Activated T-helper 2 cell treated with anti-CD3 and anti-CD28 coated beads, Interferon-gamma antibody, Interleukin-2, Interleukin-4, amounts not matched to agents 10 μg/mL and 5 μg/mL and 100 μg/mL, durations not matched to agents 14 hours and 24 hours and 36 hours (primary cell): ENCODE results near the gene FYN. TPM values are rescaled to one million over a fixed set of nuclear protein-coding genes. Genes with fewer than 3 reads are reported as not detected.

ENCODE experiments used
- DNase-seq: peaks from one replicate; pipeline ENCODE4 v3.0.0; 2021; ENCODE audit warnings: low spot score
- H3K27ac Mint-ChIP-seq: one replicate; pipeline ENCODE4 v1.8.0; 2021; ENCODE audit warnings: mixed read lengths
- H3K27me3 Mint-ChIP-seq: one replicate; pipeline ENCODE4 v1.8.0; 2021; ENCODE audit warnings: low read depth, mixed read lengths
- H3K36me3 Mint-ChIP-seq: one replicate; pipeline ENCODE4 v1.8.0; 2021; ENCODE audit warnings: low read depth, mixed read lengths
- H3K4me1 Mint-ChIP-seq: one replicate; pipeline ENCODE4 v1.8.0; 2021; ENCODE audit warnings: low read depth, mixed read lengths
- H3K4me3 Mint-ChIP-seq: one replicate; pipeline ENCODE4 v1.8.0; 2021; ENCODE audit warnings: low read depth, mild to moderate bottlenecking, moderate library complexity, mixed read lengths
- H3K9me3 Mint-ChIP-seq: one replicate; pipeline ENCODE4 v1.8.0; 2021; ENCODE audit warnings: mixed read lengths
- intact Hi-C: fragments of 100-400 bp; cut with micrococcal nuclease; formaldehyde crosslinking; loops from one replicate; pipeline ENCODE4 v1.15.1; 2023
- total RNA-seq: library from RNA; stranded (reverse); gene quantifications from 2 replicates; pipeline ENCODE4 v1.2.3, GENCODE V29; 2022

The FYN gene
- total RNA-seq, 1 donor from 2014 or later = 359 TPM

DNA sequence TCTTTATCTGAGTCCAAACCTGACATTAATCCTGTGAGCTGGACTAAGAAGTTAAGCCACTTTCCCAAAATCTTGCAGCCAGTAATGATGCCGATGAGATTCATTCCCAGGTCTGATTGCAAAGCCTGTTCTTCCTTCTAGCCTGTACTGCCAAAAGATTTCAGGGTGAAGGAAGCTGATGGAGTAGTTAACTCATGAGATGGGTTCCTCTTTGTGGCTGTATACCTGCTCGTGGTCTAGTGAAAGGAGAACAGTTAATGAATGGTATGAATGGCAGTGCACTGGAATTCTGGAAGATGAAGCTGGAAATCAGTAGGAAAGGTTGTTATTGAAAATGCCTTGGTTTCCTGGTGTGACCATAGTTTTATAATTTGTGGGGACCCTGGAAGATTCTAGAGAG lies 112.0 kb downstream of the FYN start:
- Mint-ChIP-seq H3K9me3 (no peaks in the 10 kb centered on the region), H3K36me3 (peaks cover 75% of the 10 kb centered on the region), H3K4me1 (peaks cover 87% of the 10 kb centered on the region), H3K27me3 (no peaks in the 10 kb centered on the region), H3K27ac (peak overlapping the region; percentile 97), H3K4me3 (peak overlapping the region; percentile 53)
- no peak for DNase-seq
- intact Hi-C loops = loop anchor here (2.0 to 5.0 kb wide), 6 partner anchors 34 to 279 kb away; partner anchors contain the start of gene REV3L

DNA sequence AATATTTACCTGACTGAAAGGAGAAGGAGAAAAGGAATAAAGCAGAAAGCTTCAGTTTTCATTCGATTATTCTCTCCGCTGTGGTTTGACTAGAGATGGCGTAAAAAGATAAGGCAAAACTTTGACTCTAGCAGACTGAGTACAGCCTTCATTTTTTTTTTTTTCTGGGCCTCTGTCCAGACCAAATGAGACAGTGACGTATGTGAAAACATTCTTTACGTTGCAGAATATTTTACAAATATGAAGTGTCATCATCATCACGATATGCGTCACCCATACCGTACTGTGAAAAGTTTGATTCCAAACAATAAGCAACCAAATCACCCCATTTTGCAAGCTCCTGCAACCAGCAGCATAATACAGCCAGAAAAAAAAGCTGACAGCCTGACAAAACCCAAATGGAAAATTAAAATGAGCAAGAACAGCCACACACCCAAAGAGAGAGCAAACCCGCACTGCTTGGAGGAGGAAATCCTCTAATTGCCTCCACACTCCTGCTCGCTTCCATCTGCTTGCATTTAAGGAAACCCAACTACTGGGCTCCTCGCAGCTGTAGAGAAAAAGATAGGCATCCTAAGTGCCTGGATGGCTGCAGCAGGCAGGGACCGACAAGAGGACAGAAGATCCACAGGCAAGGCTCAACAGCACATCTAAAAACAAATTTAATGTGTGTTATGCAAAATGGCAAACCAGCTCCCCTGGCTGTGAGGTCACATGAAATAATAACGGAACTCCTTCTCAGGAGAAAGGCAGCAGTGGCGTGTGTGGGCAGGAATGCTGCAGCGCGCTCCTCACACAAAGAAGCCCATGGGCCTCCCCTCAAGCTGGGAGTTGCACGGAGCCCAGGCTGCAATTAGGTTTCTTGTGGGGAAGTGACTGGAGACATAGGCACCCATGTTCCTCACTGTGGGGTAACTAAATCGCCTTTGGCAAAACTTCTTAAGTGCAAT lies 113.1 kb downstream of the FYN start:
- intact Hi-C loops = loop anchor here (1.0 to 5.0 kb wide), 9 partner anchors 9 to 278 kb away; partner anchors contain the start of gene REV3L
- peaks cover 74% of the 10 kb centered on the region for H3K36me3 Mint-ChIP-seq
- H3K4me3 Mint-ChIP-seq = peak overlapping the region; percentile 75
- H3K27ac Mint-ChIP-seq = peak overlapping the region; percentile 97
- no peaks in the 10 kb centered on the region for H3K27me3 Mint-ChIP-seq
- H3K4me1 Mint-ChIP-seq = peaks cover 82% of the 10 kb centered on the region
- DNase-seq = no peak
- H3K9me3 Mint-ChIP-seq = no peaks in the 10 kb centered on the region

GRCh38 chr6:111759331-111759835 lies 113.9 kb downstream of the FYN start:
- Mint-ChIP-seq H3K27ac (peak overlapping the region; percentile 97), H3K9me3 (no peaks in the 10 kb centered on the region), H3K36me3 (peaks cover 72% of the 10 kb centered on the region), H3K27me3 (no peaks in the 10 kb centered on the region), H3K4me3 (peak overlapping the region; percentile 75), H3K4me1 (peaks cover 80% of the 10 kb centered on the region)
- intact Hi-C loops = loop anchor here (1.0 to 5.0 kb wide), 3 partner anchors 8 to 79 kb away; no protein-coding TSS in a partner anchor
- peak; percentile 34 for DNase-seq

DNA sequence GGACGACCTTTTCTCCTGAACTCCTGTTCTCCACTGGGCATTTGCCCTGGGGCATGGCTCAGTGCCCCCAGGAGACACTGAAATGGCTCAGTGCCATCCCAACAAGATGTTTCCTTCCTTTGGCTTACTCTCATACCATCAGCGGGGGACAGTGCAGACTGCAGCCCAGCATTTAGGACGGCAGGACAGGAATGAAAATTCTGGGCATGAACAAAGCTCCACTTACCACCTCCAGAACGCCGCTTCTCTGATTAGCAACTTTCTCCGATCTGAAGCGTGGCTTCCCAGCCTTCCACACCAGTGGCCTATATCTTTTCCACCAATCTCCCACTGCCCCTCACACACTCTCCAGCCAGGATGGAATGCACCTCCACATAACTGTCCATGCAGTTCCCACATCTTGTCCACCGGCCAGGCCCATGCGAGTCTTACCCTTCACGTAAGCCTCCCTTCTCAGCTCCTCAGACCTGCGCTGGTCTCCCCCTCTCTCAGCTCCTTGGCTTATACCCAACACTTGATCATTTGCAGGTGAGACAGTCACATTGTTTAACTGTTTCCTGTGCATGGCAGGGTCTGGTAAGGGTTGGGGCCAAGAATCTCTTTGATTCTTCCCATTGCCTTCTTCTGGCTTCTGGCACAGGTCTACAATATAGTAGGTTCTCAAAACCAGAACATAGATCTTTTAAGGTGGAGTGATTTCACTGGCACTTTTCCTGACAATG lies 114.5 kb downstream of the FYN start:
- intact Hi-C loops = loop anchor here (1.0 to 5.0 kb wide), 3 partner anchors 7 to 80 kb away; no protein-coding TSS in a partner anchor
- no peak for DNase-seq
- peak overlapping the region; percentile 97 for H3K27ac Mint-ChIP-seq
- H3K36me3 Mint-ChIP-seq = peaks cover 75% of the 10 kb centered on the region
- H3K27me3 Mint-ChIP-seq = no peaks in the 10 kb centered on the region
- H3K4me1 Mint-ChIP-seq = peaks cover 81% of the 10 kb centered on the region
- H3K9me3 Mint-ChIP-seq = no peaks in the 10 kb centered on the region
- H3K4me3 Mint-ChIP-seq = peak overlapping the region; percentile 75

- H3K27me3 Mint-ChIP-seq = no peaks in the 10 kb centered on the region
- intact Hi-C loops = loop anchor here (5.0 kb wide), 1 partner anchor 35 kb away; no protein-coding TSS in a partner anchor
- H3K9me3 Mint-ChIP-seq = no peaks in the 10 kb centered on the region
- H3K4me3 Mint-ChIP-seq = peak overlapping the region; percentile 56
- no peak for DNase-seq
- peak overlapping the region; percentile 97 for H3K27ac Mint-ChIP-seq
- peaks cover 78% of the 10 kb centered on the region for H3K36me3 Mint-ChIP-seq
- peaks cover 79% of the 10 kb centered on the region for H3K4me1 Mint-ChIP-seq
Observed at GRCh38 chr6:111757342-111757741, 115.9 kb downstream of the FYN start.

- DNase-seq = no peak
- intact Hi-C loops = no loop called here
- Mint-ChIP-seq H3K4me3 (no peak overlapping the region), H3K27ac (peak overlapping the region; percentile 74), H3K36me3 (peaks cover 76% of the 10 kb centered on the region), H3K27me3 (no peaks in the 10 kb centered on the region), H3K4me1 (peaks cover 75% of the 10 kb centered on the region), H3K9me3 (no peaks in the 10 kb centered on the region)
Observed at GRCh38 chr6:111754423-111754822, 118.8 kb downstream of the FYN start.

- DNase-seq = no peak
- peaks cover 75% of the 10 kb centered on the region for H3K36me3 Mint-ChIP-seq
- peaks cover 73% of the 10 kb centered on the region for H3K4me1 Mint-ChIP-seq
- intact Hi-C loops = no loop called here
- no peaks in the 10 kb centered on the region for H3K27me3 Mint-ChIP-seq
- peak overlapping the region; percentile 74 for H3K27ac Mint-ChIP-seq
- H3K9me3 Mint-ChIP-seq = no peaks in the 10 kb centered on the region
- H3K4me3 Mint-ChIP-seq = no peak overlapping the region
Observed at GRCh38 chr6:111753573-111753972, 119.7 kb downstream of the FYN start.

DNA sequence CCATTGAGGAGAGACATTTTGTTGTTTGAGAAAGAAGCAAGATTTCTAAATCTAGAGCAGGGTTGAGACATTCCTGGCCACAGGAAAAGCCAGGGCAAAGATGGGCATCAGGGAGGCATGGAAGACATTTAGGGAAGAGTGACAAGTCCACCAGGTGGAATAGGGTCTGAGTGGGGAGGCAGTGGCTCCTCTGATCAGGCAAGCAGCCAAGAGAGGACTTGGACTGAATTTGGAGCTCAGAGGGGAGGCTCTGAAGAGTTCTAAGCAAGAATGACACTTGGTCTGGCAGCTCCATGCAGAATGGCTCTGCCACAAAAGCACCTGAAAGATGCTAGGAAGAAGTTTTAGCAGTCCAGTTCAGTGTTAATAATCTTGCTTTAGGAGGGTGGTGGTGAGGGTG lies 120.8 kb downstream of the FYN start:
- Mint-ChIP-seq H3K27me3 (no peaks in the 10 kb centered on the region), H3K36me3 (peaks cover 75% of the 10 kb centered on the region), H3K27ac (peak overlapping the region; percentile 72), H3K9me3 (no peaks in the 10 kb centered on the region), H3K4me1 (peaks cover 73% of the 10 kb centered on the region), H3K4me3 (peak overlapping the region; percentile 22)
- DNase-seq = no peak
- intact Hi-C loops = no loop called here

GRCh38 chr6:111750753-111751673 lies 122.2 kb downstream of the FYN start:
- H3K27ac Mint-ChIP-seq = peak overlapping the region; percentile 96
- no peaks in the 10 kb centered on the region for H3K9me3 Mint-ChIP-seq
- H3K36me3 Mint-ChIP-seq = peaks cover 78% of the 10 kb centered on the region
- DNase-seq = peak; percentile 53
- H3K27me3 Mint-ChIP-seq = no peaks in the 10 kb centered on the region
- H3K4me1 Mint-ChIP-seq = peaks cover 80% of the 10 kb centered on the region
- intact Hi-C loops = loop anchor here (1.0 to 2.0 kb wide), 3 partner anchors 8 to 120 kb away; no protein-coding TSS in a partner anchor
- H3K4me3 Mint-ChIP-seq = peak overlapping the region; percentile 50

GRCh38 chr6:111750153-111750552 lies 123.1 kb downstream of the FYN start:
- no peak for DNase-seq
- no peaks in the 10 kb centered on the region for H3K9me3 Mint-ChIP-seq
- peaks cover 82% of the 10 kb centered on the region for H3K4me1 Mint-ChIP-seq
- intact Hi-C loops = loop anchor here (2.0 kb wide), 2 partner anchors 55 to 121 kb away; no protein-coding TSS in a partner anchor
- H3K4me3 Mint-ChIP-seq = no peak overlapping the region
- no peaks in the 10 kb centered on the region for H3K27me3 Mint-ChIP-seq
- peaks cover 79% of the 10 kb centered on the region for H3K36me3 Mint-ChIP-seq
- H3K27ac Mint-ChIP-seq = peak overlapping the region; percentile 96

- H3K4me1 Mint-ChIP-seq = peaks cover 73% of the 10 kb centered on the region
- H3K27ac Mint-ChIP-seq = peak overlapping the region; percentile 0
- peaks cover 78% of the 10 kb centered on the region for H3K36me3 Mint-ChIP-seq
- H3K9me3 Mint-ChIP-seq = no peaks in the 10 kb centered on the region
- intact Hi-C loops = no loop called here
- H3K27me3 Mint-ChIP-seq = no peaks in the 10 kb centered on the region
- no peak overlapping the region for H3K4me3 Mint-ChIP-seq
- DNase-seq = no peak
Observed at GRCh38 chr6:111748231-111748647, 125.0 kb downstream of the FYN start.
